Measurements from ENCODE around the gene PRDX5.
A peak's percentile ranks its signal among the peaks of the same experiment; 100 is the strongest.

GRCh38 chr11:64359712-64360445 is 42.0 kb downstream of the PRDX5 start:
- peak in 1 of 6 experiments; percentile 22 for TF ChIP-seq CTCF (IDR thresholded peaks at IDR 0.05)
- no peak for TF ChIP-seq POLR2AphosphoS5 (IDR thresholded peaks at IDR 0.05)

Data from upper lobe of left lung (tissue), 4 donors.